Left kidney (tissue), 2 donors: ENCODE measurements around the gene CLMN. TPM values are rescaled to one million over a fixed set of nuclear protein-coding genes. Genes with fewer than 3 reads are reported as not detected.

Experiments used
- DNase-seq: peaks from one replicate; pipeline ENCODE4 v3.0.0-alpha.2; 2013
- polyA plus RNA-seq: library from polyadenylated mRNA; unstranded; fragments of 120-200 nt; gene quantifications from one replicate; pipeline ENCODE4 v1.2.1, GENCODE V29; 2013; ENCODE audit not compliant: insufficient read length

CLMN gene
- polyA plus RNA-seq, 1 donor, result 32.8 TPM

DNA sequence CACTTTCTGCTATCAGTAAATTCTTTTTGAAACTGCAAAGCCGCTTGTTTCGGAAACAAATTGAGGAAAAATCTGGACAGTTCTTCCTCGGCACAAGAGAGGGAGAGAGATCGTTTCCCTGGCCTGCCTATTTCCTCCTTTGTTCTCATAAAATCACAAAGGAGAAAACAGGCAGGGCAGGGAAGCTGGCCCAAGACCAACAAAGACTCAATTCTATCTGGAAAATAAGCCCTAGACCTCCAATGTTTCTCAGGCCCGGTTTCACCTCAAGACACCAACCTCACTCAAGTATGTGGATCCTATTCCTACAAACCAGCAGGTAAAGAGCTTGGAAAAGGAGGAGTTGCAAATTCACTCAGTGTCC lies 181.9 kb downstream of the CLMN start:
- no peak for DNase-seq

DNA sequence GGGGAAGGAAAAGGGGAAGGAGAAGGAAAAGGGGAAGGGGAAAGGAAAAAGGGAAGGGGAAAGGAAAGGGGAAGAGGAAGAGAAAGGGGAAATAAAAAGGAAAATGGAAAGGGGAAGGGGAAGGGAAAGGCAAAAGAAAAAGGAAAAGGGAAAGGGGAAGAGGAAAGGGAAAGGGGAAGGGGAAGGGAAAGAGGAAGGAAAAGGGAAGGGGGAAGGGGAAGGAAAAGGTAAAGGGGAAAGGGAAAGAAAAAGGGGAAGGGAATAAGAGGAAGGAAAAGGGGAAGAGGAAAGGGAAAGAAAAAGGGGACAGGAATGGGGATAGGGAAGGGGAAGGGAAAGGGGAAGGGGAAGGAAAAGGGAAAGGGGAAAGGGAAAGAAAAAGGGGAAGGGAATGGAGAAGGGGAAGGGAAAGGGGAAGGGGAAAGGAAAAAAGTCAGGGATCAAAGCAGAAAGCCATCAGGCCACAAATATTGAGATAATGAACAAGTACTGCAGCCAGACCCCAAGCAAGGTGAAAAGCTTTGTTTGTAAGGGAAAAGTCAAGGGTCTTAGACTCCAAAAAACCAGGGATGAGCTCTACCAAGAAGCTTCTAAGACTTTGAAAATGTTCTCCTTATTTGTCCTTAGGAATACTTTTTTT lies 182.4 kb downstream of the CLMN start:
- no peak for DNase-seq

DNA sequence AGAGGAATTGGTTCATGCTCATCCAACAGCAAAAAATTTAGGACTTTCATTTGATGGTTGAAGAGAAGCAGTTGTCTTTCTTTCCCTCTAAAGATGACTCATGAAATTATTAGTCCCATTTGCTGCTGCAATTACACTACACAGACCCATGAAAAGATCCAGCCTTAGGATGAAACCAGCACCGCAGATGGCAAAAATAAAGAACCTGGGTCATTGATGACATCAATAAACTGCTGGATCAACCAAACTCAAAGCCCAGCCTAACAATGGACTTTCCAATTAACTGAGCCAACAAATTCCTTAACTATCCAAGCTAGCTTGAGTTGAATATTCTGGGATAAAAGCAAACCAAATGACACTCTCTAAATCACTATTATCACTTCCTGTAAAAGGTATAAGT lies 183.1 kb downstream of the CLMN start:
- DNase-seq, result no peak

DNA sequence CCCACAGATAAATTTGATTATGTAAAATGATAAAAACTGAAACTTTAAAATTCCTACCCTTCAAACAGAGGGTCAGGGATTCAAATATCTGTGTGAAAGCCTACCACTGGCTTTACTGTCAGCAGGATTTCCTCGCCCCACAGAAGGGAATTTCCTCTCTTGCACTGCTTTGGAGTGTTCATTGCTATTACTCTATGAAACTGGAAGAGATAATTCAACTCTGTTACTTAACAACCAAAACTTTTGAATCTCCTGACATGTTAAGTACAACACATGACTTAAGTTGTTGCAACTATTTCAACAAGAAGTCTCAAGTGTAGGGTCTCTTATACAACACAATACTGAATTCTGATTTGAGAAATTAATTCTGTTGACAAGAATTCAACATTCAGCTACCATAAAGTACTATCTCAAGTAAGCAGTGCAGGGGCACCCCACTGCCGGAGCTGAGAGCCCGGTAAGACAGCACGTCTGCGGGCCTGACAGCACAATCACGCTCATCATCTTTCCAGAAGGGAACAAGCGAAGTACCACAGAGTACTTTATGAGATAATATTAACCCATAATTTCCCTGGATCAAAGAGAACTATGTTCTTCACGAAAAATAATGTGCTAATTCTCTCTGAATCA lies 185.3 kb downstream of the CLMN start:
- no peak for DNase-seq

GRCh38 chr14:95133282-95133681 lies 186.4 kb downstream of the CLMN start:
- DNase-seq, result no peak

- no peak for DNase-seq
Observed at GRCh38 chr14:95132760-95133159, 186.9 kb downstream of the CLMN start.

Other genes starting within 250 kb of the CLMN start
- 75.4 TPM for gene DICER1, start 162.4 kb downstream of the CLMN start, polyA plus RNA-seq
- 2.5 TPM for gene SYNE3, start 196.7 kb upstream of the CLMN start, polyA plus RNA-seq
- gene GLRX5, start 215.1 kb upstream of the CLMN start, polyA plus RNA-seq, result 77.7 TPM